ENCODE measurements around the gene B3GLCT.

DNA sequence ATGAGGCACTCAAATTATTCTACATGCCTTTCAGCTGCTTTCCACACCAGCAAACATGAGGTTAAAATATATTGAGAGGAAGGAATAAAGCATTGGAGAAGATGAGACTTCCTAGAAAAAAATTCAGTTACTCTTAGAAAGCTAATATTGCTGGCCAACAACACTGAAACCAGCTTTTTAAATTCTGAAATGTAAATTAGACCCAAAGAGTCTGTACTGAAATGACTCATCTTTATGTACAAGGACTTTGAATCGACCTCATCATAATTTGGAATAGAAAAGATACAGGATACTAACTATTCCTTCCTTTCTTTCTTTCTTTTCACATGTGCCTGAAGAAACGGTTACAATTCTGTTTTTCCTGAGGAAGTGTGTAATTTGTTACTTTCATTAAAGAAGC is 31.6 kb upstream of the B3GLCT start:
- TF ChIP-seq EP300 (IDR thresholded peaks at IDR 0.05; ENCODE audit: borderline replicate concordance in 1 of 2, low read depth in 1 of 2, low read length in 1 of 2) (no peak), YY1 (IDR thresholded peaks at IDR 0.05; ENCODE audit: low read depth) (no peak), GABPA (IDR thresholded peaks at IDR 0.05; ENCODE audit: low read depth) (no peak), EZH2phosphoT487 (IDR thresholded peaks at IDR 0.05; ENCODE audit: borderline replicate concordance, low read depth) (no peak), CTCF (IDR thresholded peaks at IDR 0.05) (no peak)
- TF ChIP-seq, protein P1, sequence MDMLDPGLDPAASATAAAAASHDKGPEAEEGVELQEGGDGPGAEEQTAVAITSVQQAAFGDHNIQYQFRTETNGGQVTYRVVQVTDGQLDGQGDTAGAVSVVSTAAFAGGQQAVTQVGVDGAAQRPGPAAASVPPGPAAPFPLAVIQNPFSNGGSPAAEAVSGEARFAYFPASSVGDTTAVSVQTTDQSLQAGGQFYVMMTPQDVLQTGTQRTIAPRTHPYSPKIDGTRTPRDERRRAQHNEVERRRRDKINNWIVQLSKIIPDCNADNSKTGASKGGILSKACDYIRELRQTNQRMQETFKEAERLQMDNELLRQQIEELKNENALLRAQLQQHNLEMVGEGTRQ (IDR thresholded peaks at IDR 0.05; ENCODE audit: borderline replicate concordance, low read depth, low read length) = no peak
- TF ChIP-seq, protein P2, sequence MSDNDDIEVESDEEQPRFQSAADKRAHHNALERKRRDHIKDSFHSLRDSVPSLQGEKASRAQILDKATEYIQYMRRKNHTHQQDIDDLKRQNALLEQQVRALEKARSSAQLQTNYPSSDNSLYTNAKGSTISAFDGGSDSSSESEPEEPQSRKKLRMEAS (IDR thresholded peaks at IDR 0.05; ENCODE audit: low read depth) = no peak
- TF ChIP-seq, protein P3, sequence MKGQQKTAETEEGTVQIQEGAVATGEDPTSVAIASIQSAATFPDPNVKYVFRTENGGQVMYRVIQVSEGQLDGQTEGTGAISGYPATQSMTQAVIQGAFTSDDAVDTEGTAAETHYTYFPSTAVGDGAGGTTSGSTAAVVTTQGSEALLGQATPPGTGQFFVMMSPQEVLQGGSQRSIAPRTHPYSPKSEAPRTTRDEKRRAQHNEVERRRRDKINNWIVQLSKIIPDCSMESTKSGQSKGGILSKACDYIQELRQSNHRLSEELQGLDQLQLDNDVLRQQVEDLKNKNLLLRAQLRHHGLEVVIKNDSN (IDR thresholded peaks at IDR 0.05; ENCODE audit: borderline replicate concordance, low read depth) = no peak
